AG09319 (cell line): ENCODE data around the gene MIEF1.

Source experiments
- DNase-seq: peaks from one replicate; pipeline ENCODE4 v3.0.0-alpha.2; 2010; ENCODE audit warnings: low read depth; ENCODE audit errors: extremely low read depth
- CTCF ChIP-seq: IDR thresholded peaks from 2 replicates; pipeline ENCODE4 v1.5.1; 2011; ENCODE audit warnings: low read depth, mild to moderate bottlenecking, inconsistent platforms, low read length, moderate library complexity

Gene MIEF1

GRCh38 chr22:39545386-39546365, 43.6 kb downstream of the MIEF1 start:
- no peak for DNase-seq
- no peak for TF ChIP-seq CTCF

DNA sequence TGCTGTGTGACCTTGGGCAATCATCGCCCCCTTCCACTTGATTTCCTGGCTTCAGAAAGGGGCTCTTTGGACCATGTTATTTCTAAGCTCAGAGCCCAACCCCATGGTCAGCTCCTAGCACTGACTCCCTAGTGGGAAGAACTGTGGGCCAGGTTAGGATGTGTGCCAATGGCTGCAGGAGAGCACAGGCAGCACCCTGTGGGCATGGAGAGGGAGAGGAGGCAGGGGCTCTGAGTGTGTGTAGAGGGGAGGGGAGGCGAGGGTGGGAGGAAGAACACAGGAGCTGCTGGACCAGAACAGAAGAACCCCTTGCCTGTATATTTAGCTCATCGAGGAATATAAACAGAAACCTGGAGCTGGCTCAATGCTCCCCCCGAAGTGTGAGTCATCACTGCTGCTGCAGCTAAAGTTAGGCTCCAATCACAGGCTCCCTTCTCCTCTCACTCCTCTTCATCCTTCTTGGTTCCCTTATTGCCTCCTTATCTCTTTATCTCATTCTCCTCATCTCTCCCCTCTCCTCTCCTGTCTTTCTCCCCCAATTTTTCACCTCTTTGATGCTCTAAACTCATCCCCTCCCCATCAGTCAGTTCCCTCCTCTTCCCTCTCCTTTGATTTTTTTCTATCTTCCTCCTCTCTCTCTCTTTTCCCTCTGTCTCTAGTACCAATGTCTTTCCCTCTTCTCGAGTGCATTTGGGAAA, 44.9 kb downstream of the MIEF1 start:
- DNase-seq: no peak
- TF ChIP-seq CTCF: no peak

DNA sequence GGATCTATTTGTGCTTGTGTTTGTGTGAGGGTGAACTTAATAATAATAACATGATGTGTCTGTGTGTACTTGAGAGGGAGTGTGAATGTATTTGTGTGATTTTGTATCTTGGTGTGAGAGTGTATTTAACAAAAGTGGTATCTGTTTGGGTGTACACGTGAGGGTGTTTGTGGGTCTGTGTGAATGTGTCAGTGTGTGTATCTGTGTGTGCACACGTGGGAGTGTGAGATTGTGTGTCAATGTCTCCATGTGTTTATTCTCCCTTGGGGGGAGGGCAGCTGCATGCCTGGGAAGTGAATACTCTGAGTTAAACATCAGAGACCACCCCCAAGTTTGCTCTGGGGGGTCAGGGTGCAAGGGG, 45.5 kb downstream of the MIEF1 start:
- TF ChIP-seq CTCF: no peak
- no peak for DNase-seq

DNA sequence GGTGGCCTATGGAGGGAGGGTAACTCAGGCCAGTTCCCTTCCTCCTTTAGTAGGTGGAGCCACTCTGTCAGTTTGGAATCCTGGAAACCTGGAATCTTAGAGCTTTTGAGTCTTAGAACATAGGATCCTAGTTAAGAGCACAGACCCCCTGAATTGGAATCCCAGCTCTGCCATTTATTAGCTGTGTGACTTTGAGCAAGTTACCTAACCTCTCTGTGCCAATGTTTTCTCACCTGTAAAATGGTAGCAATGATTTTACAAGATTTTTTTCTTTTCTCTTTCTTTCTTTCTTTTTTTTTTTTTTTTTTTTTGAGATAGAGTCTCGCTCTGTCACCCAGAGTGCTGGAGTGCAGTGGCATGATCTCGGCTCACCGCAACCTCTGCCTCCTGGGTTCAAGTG, 51.3 kb downstream of the MIEF1 start:
- TF ChIP-seq CTCF: no peak
- no peak for DNase-seq

DNA sequence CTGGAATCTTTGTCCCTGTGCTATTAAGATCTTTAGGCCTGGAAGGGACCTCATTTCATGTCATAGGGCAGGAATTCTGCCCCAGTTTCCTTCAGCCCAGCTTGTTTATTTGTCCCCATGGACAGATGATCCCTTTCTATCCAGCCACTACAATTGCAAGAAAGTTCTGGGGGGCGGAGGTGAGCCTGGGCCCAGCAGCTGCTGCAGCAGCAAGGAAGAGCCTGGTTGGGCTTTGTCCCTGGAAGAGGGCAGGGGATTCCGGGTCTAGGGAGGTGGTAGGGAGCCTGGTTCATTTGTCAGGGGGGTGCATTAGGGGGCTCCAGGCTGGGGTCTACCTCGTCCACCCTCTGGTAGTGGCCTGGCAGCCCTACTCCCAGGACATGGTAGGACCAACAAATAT, 52.1 kb downstream of the MIEF1 start:
- no peak for TF ChIP-seq CTCF
- no peak for DNase-seq

DNA sequence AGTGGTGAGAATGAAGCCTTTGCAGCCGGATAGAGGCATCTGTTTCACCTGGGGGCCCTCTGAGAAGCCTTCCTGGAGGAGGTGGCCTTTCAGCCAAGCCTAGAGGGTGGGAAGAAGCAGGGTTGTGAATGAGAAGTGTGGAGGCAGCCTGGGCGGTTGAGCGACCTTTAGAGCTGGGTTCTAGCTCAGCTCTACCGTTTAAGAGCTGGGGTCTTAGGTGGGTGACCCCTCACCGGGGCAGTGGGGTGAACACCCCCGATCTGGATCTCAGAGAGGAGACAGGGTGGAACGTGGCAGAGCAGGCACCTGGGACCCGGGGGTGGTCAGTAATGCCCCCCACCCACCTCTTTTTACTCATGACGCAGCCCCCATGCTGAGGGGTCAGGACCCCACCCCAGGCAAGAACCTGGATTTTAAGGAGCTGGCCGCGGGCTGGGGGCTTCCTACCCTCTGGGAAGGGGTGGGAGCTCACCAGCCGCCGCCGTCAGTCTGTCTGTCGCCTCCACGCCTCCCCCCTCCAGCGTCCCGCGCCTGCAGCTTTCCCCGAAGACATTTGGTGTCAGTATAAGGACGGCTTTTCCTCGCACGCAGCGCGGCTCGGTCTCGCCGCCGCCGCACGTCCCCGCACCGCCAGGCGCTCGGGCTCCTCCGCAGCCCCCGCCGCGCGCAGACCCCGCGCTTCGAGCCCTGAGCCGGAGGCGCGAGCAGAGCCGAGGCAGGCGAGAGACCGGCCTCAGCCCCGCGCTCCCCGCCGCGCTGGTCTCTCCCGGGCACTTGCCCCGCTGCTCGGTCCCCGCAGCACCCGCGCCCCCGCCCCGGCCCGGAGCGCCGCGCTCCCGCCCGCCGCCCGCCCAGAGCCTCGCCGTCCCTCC, 55.1 kb downstream of the MIEF1 start:
- peak; percentile 1; the same call in 1 of the 2 replicates for TF ChIP-seq CTCF
- DNase-seq: no peak
